HepG2 (cell line): ENCODE data around the gene MARS1. TPM values are rescaled to one million over a fixed set of nuclear protein-coding genes. Genes with fewer than 3 reads are reported as not detected.

Experiments
- ATAC-seq: fragments of 200-7000 bp; cut with Tn5 transposase; 3 replicates; pipeline ENCODE4 v1.9.1; 2020; ENCODE audit warnings: mild to moderate bottlenecking, moderate library complexity
- BruUV-seq: library from RNA; stranded (reverse); fragments of 400-500 nt; replicated peaks from 2 replicates; lab custom pipeline; 2021; lab: Mats Ljungman, UMichigan
- CTCF ChIA-PET: fragments of 300-600 bp; formaldehyde crosslinking; extraction: SDS; loops from one replicate; lab custom pipeline; 2021; ENCODE audit warnings: low total read pairs, inconsistent platforms, low intra/inter-chr PET ratio; lab: Yijun Ruan, JAX
- POLR2A ChIA-PET: fragments of 350-600 bp; sonication (Branson Sonifier 250); formaldehyde crosslinking; loops from one replicate; lab custom pipeline; 2020; ENCODE audit warnings: antibody characterized with exemption, inconsistent platforms; lab: Yijun Ruan, JAX
- DNase-seq: peaks from one replicate; pipeline ENCODE4 v3.0.0-alpha.2; 2015; ENCODE audit warnings: low spot score
- FAIRE-seq: peaks from 3 replicates; lab custom pipeline; 2011; peaks lifted over from hg19 to GRCh38; lab: Jason Lieb, UNC
- H2AFZ ChIP-seq: one replicate; pipeline ENCODE4 v1.6.1; 2011; ENCODE audit warnings: low read length, inconsistent platforms
- H3K27ac ChIP-seq: fragments of 300-600 bp; 3 replicates; pipeline ENCODE4 v1.8.0; 2011; ENCODE audit warnings: mixed run types, mild to moderate bottlenecking, mixed read lengths, low read length, inconsistent platforms; ENCODE audit not compliant: insufficient read depth; ENCODE audit errors: extremely low read length
- H3K27me3 ChIP-seq, 2 experiments: fragments of 200-600 bp in 1 of 2; 2 replicates in 1 of 2; 3 replicates in 1 of 2; pipeline versions ENCODE4 v1.6.0 to v1.8.0; 2011; ENCODE audit warnings: low read length in 2 of 2, mild to moderate bottlenecking in 2 of 2, moderate library complexity in 2 of 2, inconsistent platforms in 1 of 2; ENCODE audit not compliant: insufficient read depth in 2 of 2, control insufficient read depth in 1 of 2
- H3K36me3 ChIP-seq, 2 experiments: fragments of 200-600 bp in 1 of 2; replicated peaks in 1 of 2; 2 replicates in 1 of 2; 3 replicates in 1 of 2; pipeline versions ENCODE4 v1.5.1 to v1.8.0; 2011; ENCODE audit warnings: low read length in 2 of 2, inconsistent platforms in 1 of 2; ENCODE audit not compliant: insufficient read depth in 2 of 2, control insufficient read depth in 1 of 2
- H3K4me1 ChIP-seq: 2 replicates; pipeline ENCODE4 v1.5.1; 2012; ENCODE audit warnings: low read length, inconsistent platforms; ENCODE audit not compliant: insufficient read depth
- H3K4me2 ChIP-seq: 2 replicates; pipeline ENCODE4 v1.6.0; 2011; ENCODE audit warnings: low read depth, low read length, inconsistent platforms
- H3K4me3 ChIP-seq, 3 experiments: fragments of 200-600 bp in 1 of 3; sonication (generic), shearing (Covaris generic) in 1 of 3; replicated peaks in 1 of 3; 2 replicates each; pipeline ENCODE4 v1.5.1; 2011 to 2016; ENCODE audit warnings: low read length in 3 of 3, inconsistent platforms in 2 of 3, low read depth in 2 of 3, mild to moderate bottlenecking in 2 of 3, control low read depth in 1 of 3, mixed read lengths in 1 of 3; ENCODE audit not compliant: insufficient read depth in 1 of 3
- H3K79me2 ChIP-seq: one replicate; pipeline ENCODE4 v1.6.1; 2011; ENCODE audit warnings: low read length, inconsistent platforms; ENCODE audit not compliant: insufficient read depth
- H3K9ac ChIP-seq: 2 replicates; pipeline ENCODE4 v1.6.0; 2011; ENCODE audit warnings: mild to moderate bottlenecking, low read depth, low read length, inconsistent platforms; ENCODE audit not compliant: insufficient read depth
- H3K9me3 ChIP-seq: 2 replicates; pipeline ENCODE4 v1.5.1; 2012; ENCODE audit warnings: mild to moderate bottlenecking, low read length
- H4K20me1 ChIP-seq: 2 replicates; pipeline ENCODE4 v1.6.0; 2011; ENCODE audit warnings: inconsistent platforms, mild to moderate bottlenecking, low read length, moderate library complexity; ENCODE audit not compliant: insufficient read depth
- AGO2 ChIP-seq: fragments of 200-400 bp; formaldehyde crosslinking; optimal IDR thresholded peaks from 2 replicates; pipeline ENCODE3; 2017; ENCODE audit warnings: mild to moderate bottlenecking, low read depth, low read length, moderate library complexity
- CBX5 ChIP-seq: sonication (generic); formaldehyde crosslinking; IDR thresholded peaks from 2 replicates; pipeline ENCODE4 v1.4.0; 2020; ENCODE audit warnings: missing genetic modification reagents, borderline replicate concordance
- IRX3 ChIP-seq: sonication (generic); formaldehyde crosslinking; IDR thresholded peaks from 2 replicates; pipeline ENCODE4 v1.8.1; 2023; ENCODE audit warnings: mild to moderate bottlenecking, low read depth, missing genetic modification reagents, borderline replicate concordance
- MEIS2 ChIP-seq: sonication (generic); formaldehyde crosslinking; IDR thresholded peaks from 2 replicates; pipeline ENCODE4 v1.9.0; 2021; ENCODE audit warnings: mild to moderate bottlenecking, missing genetic modification reagents
- SMARCC2 ChIP-seq: fragments of 450-650 bp; IDR thresholded peaks from 2 replicates; pipeline ENCODE4 v1.6.1; 2017; ENCODE audit warnings: antibody characterized with exemption, mild to moderate bottlenecking
- SMC3 ChIP-seq: IDR thresholded peaks from 2 replicates; pipeline ENCODE4 v1.6.1; 2011; ENCODE audit warnings: low read length, improper control_type of control experiment
- ZNF430 ChIP-seq: sonication (generic); formaldehyde crosslinking; IDR thresholded peaks from 2 replicates; pipeline ENCODE4 v1.9.0; 2021; ENCODE audit warnings: mild to moderate bottlenecking, missing genetic modification reagents
- ZNF501 ChIP-seq: sonication (generic); formaldehyde crosslinking; IDR thresholded peaks from 2 replicates; pipeline ENCODE4 v1.5.1; 2020; ENCODE audit warnings: mild to moderate bottlenecking, moderate library complexity, missing genetic modification reagents
- ZNF629 ChIP-seq: sonication (generic); formaldehyde crosslinking; conservative IDR thresholded peaks from 2 replicates; pipeline ENCODE4 v1.5.0; 2020; ENCODE audit warnings: missing genetic modification reagents
- ZNF788 ChIP-seq: sonication (generic); formaldehyde crosslinking; IDR thresholded peaks from 2 replicates; pipeline ENCODE4 v1.5.0; 2020; ENCODE audit warnings: mild to moderate bottlenecking, missing genetic modification reagents, borderline replicate concordance
- ZNF816 ChIP-seq: sonication (generic); formaldehyde crosslinking; IDR thresholded peaks from 2 replicates; pipeline ENCODE4 v1.8.0; 2022; ENCODE audit warnings: missing genetic modification reagents, mild to moderate bottlenecking, borderline replicate concordance
- WGBS: methylation state at CpG from one replicate; pipeline ENCODE4 v1.1.6; 2017; ENCODE audit warnings: low lambda C conversion rate; 5-methylcytosine and 5-hydroxymethylcytosine counted together
- in situ Hi-C: cut with HindIII; loops from 2 replicates; pipeline ENCODE4 v1.10.0; 2017; ENCODE audit warnings: low pct_unique_long_range_greater_than_20kb; ENCODE audit not compliant: extremely low pct_ligation_motif_present
- intact Hi-C: fragments of 100-400 bp; cut with micrococcal nuclease; formaldehyde crosslinking; loops from one replicate; pipeline ENCODE4 v1.10.0; 2022; ENCODE audit not compliant: unreplicated experiment
- polyA plus RNA-seq, 8 experiments: library from polyadenylated mRNA; depleted of rRNA in 3 of 8; stranded (reverse) in 7 of 8; unstranded in 1 of 8; fragments of >200 nt; fragmentation: Illumina TruSeq in 4 of 8; extraction: Trizol in 4 of 8; gene quantifications; 2 replicates each; pipeline versions ENCODE4 v1.2.1 to v1.2.3, GENCODE V29; 2011 to 2016; ENCODE audit warnings: low read depth in 4 of 8, missing spikeins in 1 of 8, mixed read lengths in 1 of 8; ENCODE audit not compliant: insufficient read depth in 1 of 8
- total RNA-seq, 5 experiments: library from RNA; depleted of rRNA; stranded (reverse); fragments of >200 nt; fragmentation: Illumina TruSeq; extraction: Trizol; gene quantifications; 2 replicates each; pipeline ENCODE4 v1.2.3, GENCODE V29; 2016; ENCODE audit warnings: low read depth in 1 of 5
- TF ChIP-seq, protein P1 (sequence below): sonication (generic); formaldehyde crosslinking; IDR thresholded peaks from 2 replicates; pipeline ENCODE4 v1.4.0; 2020; ENCODE audit warnings: missing genetic modification reagents
- TF ChIP-seq, protein P2 (sequence below): IDR thresholded peaks from 2 replicates; pipeline ENCODE4 v1.6.1; 2016; ENCODE audit warnings: missing compliant biosample characterization, missing genetic modification reagents, borderline replicate concordance

The MARS1 gene
- total and polyA plus RNA-seq, 2 of the 13 experiments (the other 11 are each of a cell fraction or from before 2014, with no cell fraction given), result 115 to 181 TPM

GRCh38 chr12:57548013-57548315 is 60.1 kb downstream of the MARS1 start (continued):
- TF ChIP-seq, protein P1, sequence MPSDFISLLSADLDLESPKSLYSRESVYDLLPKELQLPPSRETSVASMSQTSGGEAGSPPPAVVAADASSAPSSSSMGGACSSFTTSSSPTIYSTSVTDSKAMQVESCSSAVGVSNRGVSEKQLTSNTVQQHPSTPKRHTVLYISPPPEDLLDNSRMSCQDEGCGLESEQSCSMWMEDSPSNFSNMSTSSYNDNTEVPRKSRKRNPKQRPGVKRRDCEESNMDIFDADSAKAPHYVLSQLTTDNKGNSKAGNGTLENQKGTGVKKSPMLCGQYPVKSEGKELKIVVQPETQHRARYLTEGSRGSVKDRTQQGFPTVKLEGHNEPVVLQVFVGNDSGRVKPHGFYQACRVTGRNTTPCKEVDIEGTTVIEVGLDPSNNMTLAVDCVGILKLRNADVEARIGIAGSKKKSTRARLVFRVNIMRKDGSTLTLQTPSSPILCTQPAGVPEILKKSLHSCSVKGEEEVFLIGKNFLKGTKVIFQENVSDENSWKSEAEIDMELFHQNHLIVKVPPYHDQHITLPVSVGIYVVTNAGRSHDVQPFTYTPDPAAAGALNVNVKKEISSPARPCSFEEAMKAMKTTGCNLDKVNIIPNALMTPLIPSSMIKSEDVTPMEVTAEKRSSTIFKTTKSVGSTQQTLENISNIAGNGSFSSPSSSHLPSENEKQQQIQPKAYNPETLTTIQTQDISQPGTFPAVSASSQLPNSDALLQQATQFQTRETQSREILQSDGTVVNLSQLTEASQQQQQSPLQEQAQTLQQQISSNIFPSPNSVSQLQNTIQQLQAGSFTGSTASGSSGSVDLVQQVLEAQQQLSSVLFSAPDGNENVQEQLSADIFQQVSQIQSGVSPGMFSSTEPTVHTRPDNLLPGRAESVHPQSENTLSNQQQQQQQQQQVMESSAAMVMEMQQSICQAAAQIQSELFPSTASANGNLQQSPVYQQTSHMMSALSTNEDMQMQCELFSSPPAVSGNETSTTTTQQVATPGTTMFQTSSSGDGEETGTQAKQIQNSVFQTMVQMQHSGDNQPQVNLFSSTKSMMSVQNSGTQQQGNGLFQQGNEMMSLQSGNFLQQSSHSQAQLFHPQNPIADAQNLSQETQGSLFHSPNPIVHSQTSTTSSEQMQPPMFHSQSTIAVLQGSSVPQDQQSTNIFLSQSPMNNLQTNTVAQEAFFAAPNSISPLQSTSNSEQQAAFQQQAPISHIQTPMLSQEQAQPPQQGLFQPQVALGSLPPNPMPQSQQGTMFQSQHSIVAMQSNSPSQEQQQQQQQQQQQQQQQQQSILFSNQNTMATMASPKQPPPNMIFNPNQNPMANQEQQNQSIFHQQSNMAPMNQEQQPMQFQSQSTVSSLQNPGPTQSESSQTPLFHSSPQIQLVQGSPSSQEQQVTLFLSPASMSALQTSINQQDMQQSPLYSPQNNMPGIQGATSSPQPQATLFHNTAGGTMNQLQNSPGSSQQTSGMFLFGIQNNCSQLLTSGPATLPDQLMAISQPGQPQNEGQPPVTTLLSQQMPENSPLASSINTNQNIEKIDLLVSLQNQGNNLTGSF (CRISPR knock-in tag), result no peak
- TF ChIP-seq SMARCC2, result no peak
- no peak for TF ChIP-seq IRX3 (CRISPR knock-in tag)
- TF ChIP-seq MEIS2, result no peak

- no peak overlapping the region for H2AFZ ChIP-seq
- peaks cover 1 to 27% of the 10 kb centered on the region in 2 experiments; a peak in 3 of 5 replicates for H3K27me3 ChIP-seq
- ATAC-seq (no peak), DNase-seq (no peak), FAIRE-seq (no peak)
- H3K9ac ChIP-seq, result no peak overlapping the region
- no peaks in the 10 kb centered on the region for H3K36me3 ChIP-seq
- WGBS, result 6% methylated on average over 2 of the region's 2 CpGs
- H3K27ac ChIP-seq, result no peak overlapping the region
- H3K4me2 ChIP-seq, result peak overlapping the region; percentile 81; the same call in 1 of the 2 replicates
- ChIA-PET POLR2A (interaction anchor here (1.0 kb wide), 1 partner anchor 28 kb away, joined by 3 read pairs; no protein-coding TSS in a partner anchor), CTCF (no interaction called here)
- H3K4me3 ChIP-seq, result no peak overlapping the region
- TF ChIP-seq CBX5 (no peak), ZNF816 (CRISPR knock-in tag) (no peak), ZNF430 (no peak), ZNF629 (CRISPR knock-in tag) (no peak), AGO2 (no peak), ZNF788 (CRISPR knock-in tag) (no peak), SMC3 (no peak), ZNF501 (CRISPR knock-in tag) (no peak)
- TF ChIP-seq, protein P2, sequence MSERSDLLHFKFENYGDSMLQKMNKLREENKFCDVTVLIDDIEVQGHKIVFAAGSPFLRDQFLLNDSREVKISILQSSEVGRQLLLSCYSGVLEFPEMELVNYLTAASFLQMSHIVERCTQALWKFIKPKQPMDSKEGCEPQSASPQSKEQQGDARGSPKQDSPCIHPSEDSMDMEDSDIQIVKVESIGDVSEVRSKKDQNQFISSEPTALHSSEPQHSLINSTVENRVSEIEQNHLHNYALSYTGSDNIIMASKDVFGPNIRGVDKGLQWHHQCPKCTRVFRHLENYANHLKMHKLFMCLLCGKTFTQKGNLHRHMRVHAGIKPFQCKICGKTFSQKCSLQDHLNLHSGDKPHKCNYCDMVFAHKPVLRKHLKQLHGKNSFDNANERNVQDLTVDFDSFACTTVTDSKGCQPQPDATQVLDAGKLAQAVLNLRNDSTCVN (CRISPR knock-in tag), result no peak
- no peaks in the 10 kb centered on the region for H3K9me3 ChIP-seq
- in situ Hi-C loops (no loop called here), intact Hi-C loops (no loop called here)
- BruUV-seq, result no TSS peak
- peaks cover 20% of the 10 kb centered on the region for H3K79me2 ChIP-seq
- no peaks in the 10 kb centered on the region for H4K20me1 ChIP-seq
- peaks cover 61% of the 10 kb centered on the region for H3K4me1 ChIP-seq
Observed at GRCh38 chr12:57548488-57548887, 60.6 kb downstream of the MARS1 start.
